Glutamatergic neuron (in vitro differentiated cells): ENCODE results near the gene CMTM2. TPM values are rescaled to one million over a fixed set of nuclear protein-coding genes. Genes with fewer than 3 reads are reported as not detected.
"Not testable (repeated sequence)": the region's sequence is repeated elsewhere in the genome, so short reads cannot be mapped to it uniquely, and the experiment has no call there.

Experiments
- DNase-seq: peaks from one replicate; pipeline ENCODE4 v3.0.0; 2022
- H3K27ac Mint-ChIP-seq: one replicate; pipeline ENCODE4 v1.8.0; 2020; ENCODE audit warnings: mild to moderate bottlenecking, mixed read lengths, inconsistent platforms; ENCODE audit not compliant: unreplicated experiment
- H3K27me3 Mint-ChIP-seq: one replicate; pipeline ENCODE4 v1.8.0; 2020; ENCODE audit warnings: mild to moderate bottlenecking, moderate library complexity, mixed read lengths, inconsistent platforms; ENCODE audit not compliant: unreplicated experiment
- H3K36me3 Mint-ChIP-seq: one replicate; pipeline ENCODE4 v1.8.0; 2020; ENCODE audit warnings: mild to moderate bottlenecking, mixed read lengths, inconsistent platforms; ENCODE audit not compliant: unreplicated experiment
- H3K4me1 Mint-ChIP-seq: one replicate; pipeline ENCODE4 v1.8.0; 2020; ENCODE audit warnings: mild to moderate bottlenecking, low read depth, mixed read lengths, inconsistent platforms; ENCODE audit not compliant: unreplicated experiment
- H3K4me3 Mint-ChIP-seq: one replicate; pipeline ENCODE4 v1.8.0; 2020; ENCODE audit warnings: mild to moderate bottlenecking, mixed read lengths, inconsistent platforms; ENCODE audit not compliant: unreplicated experiment
- H3K9me3 Mint-ChIP-seq: one replicate; pipeline ENCODE4 v1.8.0; 2020; ENCODE audit warnings: mild to moderate bottlenecking, moderate library complexity, mixed read lengths, inconsistent platforms; ENCODE audit not compliant: unreplicated experiment
- CTCF ChIP-seq: fragments of 200-600 bp; sonication (generic); IDR thresholded peaks from one replicate; pipeline ENCODE4 v1.5.0; 2021; ENCODE audit not compliant: partially characterized antibody, unreplicated experiment
- total RNA-seq: library from RNA; stranded (reverse); fragmentation: NEBNext Ultra II Directional; extraction: Animal tissue kit (Norgen Biotek cat#: 25700); gene quantifications from one replicate; pipeline ENCODE4 v1.2.1, GENCODE V29; 2021; ENCODE audit not compliant: unreplicated experiment

CMTM2 gene
- total RNA-seq, 1 donor from 2014 or later, result not detected

GRCh38 chr16:66566051-66566901 is 13.0 kb upstream of the CMTM2 start, which contains the start of gene CMTM1:
TSS of gene CMTM1 (plus strand) at chr16:66566439. CDS start at chr16:66566514, 75 bp downstream.
- H3K9me3 Mint-ChIP-seq, result no peaks in the 10 kb centered on the region
- no peaks in the 10 kb centered on the region for H3K4me1 Mint-ChIP-seq
- H3K4me3 Mint-ChIP-seq, result no peak within 1 kb of the TSS
- no peaks in the 10 kb centered on the region for H3K36me3 Mint-ChIP-seq
- no peak for DNase-seq
- no peak for TF ChIP-seq CTCF
- no peaks in the 10 kb centered on the region for H3K27me3 Mint-ChIP-seq
- H3K27ac Mint-ChIP-seq, result no peak within 1 kb of the TSS

- H3K9me3 Mint-ChIP-seq, H3K4me1 Mint-ChIP-seq, H3K27me3 Mint-ChIP-seq, H3K36me3 Mint-ChIP-seq, H3K27ac Mint-ChIP-seq, DNase-seq, H3K4me3 Mint-ChIP-seq: not testable (repeated sequence)
Observed at GRCh38 chr16:66567270-66567669, 12.0 kb upstream of the CMTM2 start.

DNA sequence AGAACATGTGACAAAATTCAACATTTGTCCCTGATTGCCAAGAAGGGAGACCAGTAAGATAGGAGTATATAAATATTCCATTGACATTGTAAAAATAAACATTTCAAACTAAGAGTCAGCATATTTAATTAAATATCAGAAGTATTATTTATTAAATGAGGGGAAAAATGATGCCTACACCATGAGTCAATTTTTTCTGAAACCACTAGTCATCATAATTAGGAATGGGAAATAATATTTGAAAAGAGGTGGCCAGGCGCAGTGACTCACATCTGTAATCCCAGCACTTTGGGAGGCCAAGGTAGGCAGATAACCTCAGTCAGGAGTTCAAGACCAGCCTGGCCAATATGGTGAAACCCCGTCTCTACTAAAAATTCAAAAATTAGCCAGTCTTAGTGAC is 10.9 kb upstream of the CMTM2 start:
- Mint-ChIP-seq H3K36me3 (no peaks in the 10 kb centered on the region), H3K4me1 (no peaks in the 10 kb centered on the region), H3K9me3 (no peaks in the 10 kb centered on the region), H3K27ac (no peak overlapping the region), H3K27me3 (peaks cover 2% of the 10 kb centered on the region), H3K4me3 (no peak overlapping the region)
- no peak for DNase-seq
- no peak for TF ChIP-seq CTCF

GRCh38 chr16:66569131-66569530 is 10.1 kb upstream of the CMTM2 start:
- H3K27ac Mint-ChIP-seq, result no peak overlapping the region
- no peak for TF ChIP-seq CTCF
- DNase-seq, result no peak
- H3K27me3 Mint-ChIP-seq, result peaks cover 2% of the 10 kb centered on the region
- no peak overlapping the region for H3K4me3 Mint-ChIP-seq
- no peaks in the 10 kb centered on the region for H3K4me1 Mint-ChIP-seq
- H3K9me3 Mint-ChIP-seq, result no peaks in the 10 kb centered on the region
- H3K36me3 Mint-ChIP-seq, result no peaks in the 10 kb centered on the region

- no peaks in the 10 kb centered on the region for H3K4me1 Mint-ChIP-seq
- H3K27me3 Mint-ChIP-seq, result peaks cover 2% of the 10 kb centered on the region
- no peak for DNase-seq
- no peaks in the 10 kb centered on the region for H3K9me3 Mint-ChIP-seq
- no peaks in the 10 kb centered on the region for H3K36me3 Mint-ChIP-seq
- TF ChIP-seq CTCF, result no peak
- H3K4me3 Mint-ChIP-seq, result no peak overlapping the region
- H3K27ac Mint-ChIP-seq, result no peak overlapping the region
Observed at GRCh38 chr16:66569827-66570405, 9.3 kb upstream of the CMTM2 start.
